HG03097 (cell line): ENCODE data around the gene TDRD9.

Experiments
- ATAC-seq: cut with Tn5 transposase; IDR thresholded peaks from one replicate; pipeline ENCODE4 v1.9.1; 2021; ENCODE audit not compliant: unreplicated experiment, low FRiP score

TDRD9 gene

GRCh38 chr14:104019029-104019428, 90.8 kb downstream of the TDRD9 start:
- no peak for ATAC-seq

- no peak for ATAC-seq
Observed at GRCh38 chr14:104019806-104020205, 91.5 kb downstream of the TDRD9 start.

GRCh38 chr14:104020471-104020870, 92.2 kb downstream of the TDRD9 start:
- ATAC-seq: no peak

- no peak for ATAC-seq
Observed at GRCh38 chr14:104023325-104024055, 95.2 kb downstream of the TDRD9 start.

- no peak for ATAC-seq
Observed at GRCh38 chr14:104025534-104025933, 97.3 kb downstream of the TDRD9 start.

- no peak for ATAC-seq
Observed at GRCh38 chr14:104026024-104026423, 97.8 kb downstream of the TDRD9 start.

GRCh38 chr14:104030958-104031357, 102.7 kb downstream of the TDRD9 start:
- ATAC-seq: no peak

- ATAC-seq: no peak
Observed at GRCh38 chr14:104031384-104031783, 103.1 kb downstream of the TDRD9 start.

- ATAC-seq: no peak
Observed at GRCh38 chr14:104034976-104035699, 106.9 kb downstream of the TDRD9 start.

GRCh38 chr14:104036212-104036611, 108.0 kb downstream of the TDRD9 start:
- ATAC-seq: no peak

GRCh38 chr14:104037074-104037473, 108.8 kb downstream of the TDRD9 start:
- ATAC-seq: no peak

GRCh38 chr14:104037903-104038302, 109.6 kb downstream of the TDRD9 start:
- no peak for ATAC-seq

- ATAC-seq: no peak
Observed at GRCh38 chr14:104039214-104039613, 111.0 kb downstream of the TDRD9 start.

GRCh38 chr14:104040539-104040938, 112.3 kb downstream of the TDRD9 start:
- no peak for ATAC-seq

- no peak for ATAC-seq
Observed at GRCh38 chr14:104041430-104042104, 113.3 kb downstream of the TDRD9 start.

GRCh38 chr14:104044016-104044415, 115.8 kb downstream of the TDRD9 start:
- ATAC-seq: no peak

- no peak for ATAC-seq
Observed at GRCh38 chr14:104047761-104048160, 119.5 kb downstream of the TDRD9 start.

GRCh38 chr14:104048758-104049507, 120.7 kb downstream of the TDRD9 start:
- no peak for ATAC-seq

GRCh38 chr14:104049576-104050240, 121.5 kb downstream of the TDRD9 start:
- no peak for ATAC-seq

GRCh38 chr14:104051092-104051813, 123.0 kb downstream of the TDRD9 start:
- no peak for ATAC-seq
